Fibroblast of skin of abdomen (primary cell): ENCODE data around the gene AGRN.
"Not testable (repeated sequence)": the region's sequence is repeated elsewhere in the genome, so short reads cannot be mapped to it uniquely, and the experiment has no call there.

Experiments
- DNase-seq: peaks from one replicate; pipeline ENCODE4 v3.0.0-alpha.2; 2013

The AGRN gene

GRCh38 chr1:1094981-1095380 is 75.1 kb downstream of the AGRN start:
- no peak for DNase-seq

- DNase-seq, result not testable (repeated sequence)
Measured at GRCh38 chr1:1096136-1096535, 76.2 kb downstream of the AGRN start.

GRCh38 chr1:1098681-1099421 is 78.9 kb downstream of the AGRN start:
- no peak for DNase-seq

- DNase-seq, result no peak
Measured at GRCh38 chr1:1099506-1100183, 79.7 kb downstream of the AGRN start.

GRCh38 chr1:1100296-1100695 is 80.4 kb downstream of the AGRN start:
- no peak for DNase-seq

GRCh38 chr1:1101503-1101902 is 81.6 kb downstream of the AGRN start:
- DNase-seq, result no peak

GRCh38 chr1:1104152-1104551 is 84.2 kb downstream of the AGRN start:
- not testable (repeated sequence) for DNase-seq
